ENCODE measurements around the gene EIF4G1.

EIF4G1 gene

DNA sequence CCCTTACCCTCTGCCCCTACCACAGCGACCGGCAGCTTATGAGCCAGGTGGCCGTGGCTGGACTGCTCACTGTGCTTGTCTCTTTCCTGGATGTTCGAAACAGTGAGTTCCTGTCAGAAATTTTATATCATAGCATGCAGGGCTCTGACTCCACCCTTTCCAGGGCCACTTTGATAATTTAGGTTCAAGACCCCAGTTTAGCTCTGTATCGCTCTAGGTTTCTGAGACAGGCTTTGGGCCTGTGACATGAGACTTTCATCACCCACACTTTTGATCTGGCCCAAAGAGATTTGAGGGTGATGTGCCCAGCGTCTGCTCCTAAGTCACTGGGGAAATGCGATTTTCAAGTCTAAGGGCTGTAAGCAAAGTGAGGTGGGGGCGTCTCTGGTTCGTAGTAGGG is 6.5 kb upstream of the EIF4G1 start:
- Histone ChIP-seq H2AFZ (ENCODE audit: low read depth, low read length) (no peak overlapping the region), H3K18ac (ENCODE audit: low read depth in 1 of 2, low read length in 2 of 2) (no peak overlapping the region), H3K4me2 (ENCODE audit: low read length, poor library complexity, severe bottlenecking) (no peak overlapping the region), H3K36me3 (ENCODE audit: control insufficient read depth in 1 of 2, insufficient read depth in 2 of 2, low read depth in 1 of 2, low read length in 2 of 2) (peaks cover 59 to 68% of the 10 kb centered on the region in 2 experiments), H3K4me1 (ENCODE audit: control insufficient read depth, insufficient read depth, low read depth, low read length) (no peaks in the 10 kb centered on the region), H3K23ac (ENCODE audit: low read length in 2 of 2) (no peak overlapping the region), H2BK15ac (ENCODE audit: low read depth, poor library complexity, severe bottlenecking) (no peak overlapping the region), H3K27ac (ENCODE audit: low read length, poor library complexity, severe bottlenecking) (no peak overlapping the region), H2AK5ac (ENCODE audit: low read length, severe bottlenecking) (no peak overlapping the region), H3K4ac (ENCODE audit: low read depth in 1 of 2, low read length in 2 of 2) (no peak overlapping the region), H2BK5ac (ENCODE audit: low read depth, low read length, poor library complexity, severe bottlenecking) (no peak overlapping the region), H3K79me1 (replicated peaks; ENCODE audit: low read length, poor library complexity, severe bottlenecking) (peaks cover 17% of the 10 kb centered on the region), H3K9ac (ENCODE audit: low read length) (no peak overlapping the region), H3K4me3 (ENCODE audit: insufficient read depth in 1 of 2, low read depth in 1 of 2, low read length in 2 of 2) (no peak overlapping the region), H2BK120ac (ENCODE audit: low read depth, low read length) (no peak overlapping the region), H4K8ac (ENCODE audit: low read length) (no peak overlapping the region), H4K91ac (ENCODE audit: low read length) (no peak overlapping the region), H3K9me3 (ENCODE audit: control insufficient read depth, low read length) (no peaks in the 10 kb centered on the region), H2BK12ac (ENCODE audit: low read length in 2 of 2) (no peak overlapping the region), H3K27me3 (ENCODE audit: control insufficient read depth in 1 of 2, insufficient read depth in 1 of 2, low read length in 2 of 2) (no peaks in the 10 kb centered on the region), H3K14ac (ENCODE audit: low read length in 2 of 2) (no peak overlapping the region)
- over 99% methylated on average over 9 of the region's 9 CpGs for WGBS
- no peak for DNase-seq

DNA sequence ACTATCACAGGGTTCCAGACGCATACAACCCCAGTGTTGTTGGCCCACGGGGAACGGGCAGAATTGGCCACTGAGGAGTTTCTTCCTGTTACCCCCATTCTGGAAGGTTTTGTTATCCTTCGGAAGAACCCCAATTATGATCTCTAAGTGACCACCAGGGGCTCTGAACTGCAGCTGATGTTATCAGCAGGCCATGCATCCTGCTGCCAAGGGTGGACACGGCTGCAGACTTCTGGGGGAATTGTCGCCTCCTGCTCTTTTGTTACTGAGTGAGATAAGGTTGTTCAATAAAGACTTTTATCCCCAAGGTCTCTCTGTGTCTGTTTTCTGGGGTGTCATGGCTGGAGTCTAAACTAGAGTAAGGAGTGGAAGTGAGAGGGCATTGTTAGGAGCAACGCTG is 5.7 kb upstream of the EIF4G1 start:
- Histone ChIP-seq H2AFZ (ENCODE audit: low read depth, low read length) (no peak overlapping the region), H3K9me3 (ENCODE audit: control insufficient read depth, low read length) (no peaks in the 10 kb centered on the region), H4K8ac (ENCODE audit: low read length) (no peak overlapping the region), H3K4me3 (ENCODE audit: insufficient read depth in 1 of 2, low read depth in 1 of 2, low read length in 2 of 2) (no peak overlapping the region), H2BK120ac (ENCODE audit: low read depth, low read length) (no peak overlapping the region), H2BK15ac (ENCODE audit: low read depth, poor library complexity, severe bottlenecking) (no peak overlapping the region), H3K79me1 (replicated peaks; ENCODE audit: low read length, poor library complexity, severe bottlenecking) (peaks cover 15% of the 10 kb centered on the region), H3K23ac (ENCODE audit: low read length in 2 of 2) (no peak overlapping the region), H3K4me1 (ENCODE audit: control insufficient read depth, insufficient read depth, low read depth, low read length) (no peaks in the 10 kb centered on the region), H2AK5ac (ENCODE audit: low read length, severe bottlenecking) (no peak overlapping the region), H3K36me3 (ENCODE audit: control insufficient read depth in 1 of 2, insufficient read depth in 2 of 2, low read depth in 1 of 2, low read length in 2 of 2) (peaks cover 52 to 59% of the 10 kb centered on the region in 2 experiments), H3K18ac (ENCODE audit: low read depth in 1 of 2, low read length in 2 of 2) (no peak overlapping the region), H3K4ac (ENCODE audit: low read depth in 1 of 2, low read length in 2 of 2) (no peak overlapping the region), H2BK12ac (ENCODE audit: low read length in 2 of 2) (no peak overlapping the region), H2BK5ac (ENCODE audit: low read depth, low read length, poor library complexity, severe bottlenecking) (no peak overlapping the region), H3K9ac (ENCODE audit: low read length) (no peak overlapping the region), H3K27ac (ENCODE audit: low read length, poor library complexity, severe bottlenecking) (no peak overlapping the region), H3K4me2 (ENCODE audit: low read length, poor library complexity, severe bottlenecking) (no peak overlapping the region), H3K14ac (ENCODE audit: low read length in 2 of 2) (no peak overlapping the region), H4K91ac (ENCODE audit: low read length) (no peak overlapping the region), H3K27me3 (ENCODE audit: control insufficient read depth in 1 of 2, insufficient read depth in 1 of 2, low read length in 2 of 2) (no peaks in the 10 kb centered on the region)
- DNase-seq = no peak
- 74% methylated on average over 6 of the region's 7 CpGs for WGBS

DNA sequence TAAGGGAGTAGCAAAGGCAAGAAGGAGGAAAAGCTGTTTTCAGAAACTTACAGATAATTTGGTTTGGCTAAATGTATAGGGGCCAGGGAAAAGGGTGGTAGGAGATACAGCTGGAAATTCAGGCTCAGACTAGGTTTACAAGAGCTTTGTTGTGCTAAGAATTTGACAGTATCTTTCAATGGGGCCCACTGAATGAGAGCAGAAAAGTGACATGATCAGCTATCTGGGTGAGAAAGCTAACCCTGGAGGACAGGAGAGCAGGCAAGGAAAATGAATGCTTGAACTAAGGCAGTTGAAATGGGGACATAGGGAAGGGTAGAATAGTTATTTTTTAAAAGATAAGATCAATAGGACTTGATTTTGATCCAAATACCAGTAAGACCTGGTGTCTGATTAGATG is 2.8 kb upstream of the EIF4G1 start:
- Histone ChIP-seq H3K4me1 (ENCODE audit: control insufficient read depth, insufficient read depth, low read depth, low read length) (peaks cover 6% of the 10 kb centered on the region), H3K4me3 (ENCODE audit: insufficient read depth in 1 of 2, low read depth in 1 of 2, low read length in 2 of 2) (no peak overlapping the region), H3K9ac (ENCODE audit: low read length) (no peak overlapping the region), H4K8ac (ENCODE audit: low read length) (no peak overlapping the region), H2AK5ac (ENCODE audit: low read length, severe bottlenecking) (no peak overlapping the region), H2AFZ (ENCODE audit: low read depth, low read length) (no peak overlapping the region), H3K23ac (ENCODE audit: low read length in 2 of 2) (no peak overlapping the region), H3K18ac (ENCODE audit: low read depth in 1 of 2, low read length in 2 of 2) (no peak overlapping the region), H3K36me3 (ENCODE audit: control insufficient read depth in 1 of 2, insufficient read depth in 2 of 2, low read depth in 1 of 2, low read length in 2 of 2) (peaks cover 34% of the 10 kb centered on the region in 2 experiments), H2BK5ac (ENCODE audit: low read depth, low read length, poor library complexity, severe bottlenecking) (no peak overlapping the region), H2BK15ac (ENCODE audit: low read depth, poor library complexity, severe bottlenecking) (no peak overlapping the region), H3K27ac (ENCODE audit: low read length, poor library complexity, severe bottlenecking) (no peak overlapping the region), H4K91ac (ENCODE audit: low read length) (no peak overlapping the region), H3K4ac (ENCODE audit: low read depth in 1 of 2, low read length in 2 of 2) (no peak overlapping the region), H2BK120ac (ENCODE audit: low read depth, low read length) (no peak overlapping the region), H3K9me3 (ENCODE audit: control insufficient read depth, low read length) (no peaks in the 10 kb centered on the region), H3K4me2 (ENCODE audit: low read length, poor library complexity, severe bottlenecking) (no peak overlapping the region), H3K79me1 (replicated peaks; ENCODE audit: low read length, poor library complexity, severe bottlenecking) (peaks cover 5% of the 10 kb centered on the region), H3K14ac (ENCODE audit: low read length in 2 of 2) (no peak overlapping the region), H2BK12ac (ENCODE audit: low read length in 2 of 2) (no peak overlapping the region), H3K27me3 (ENCODE audit: control insufficient read depth in 1 of 2, insufficient read depth in 1 of 2, low read length in 2 of 2) (no peaks in the 10 kb centered on the region)
- no peak for DNase-seq

DNA sequence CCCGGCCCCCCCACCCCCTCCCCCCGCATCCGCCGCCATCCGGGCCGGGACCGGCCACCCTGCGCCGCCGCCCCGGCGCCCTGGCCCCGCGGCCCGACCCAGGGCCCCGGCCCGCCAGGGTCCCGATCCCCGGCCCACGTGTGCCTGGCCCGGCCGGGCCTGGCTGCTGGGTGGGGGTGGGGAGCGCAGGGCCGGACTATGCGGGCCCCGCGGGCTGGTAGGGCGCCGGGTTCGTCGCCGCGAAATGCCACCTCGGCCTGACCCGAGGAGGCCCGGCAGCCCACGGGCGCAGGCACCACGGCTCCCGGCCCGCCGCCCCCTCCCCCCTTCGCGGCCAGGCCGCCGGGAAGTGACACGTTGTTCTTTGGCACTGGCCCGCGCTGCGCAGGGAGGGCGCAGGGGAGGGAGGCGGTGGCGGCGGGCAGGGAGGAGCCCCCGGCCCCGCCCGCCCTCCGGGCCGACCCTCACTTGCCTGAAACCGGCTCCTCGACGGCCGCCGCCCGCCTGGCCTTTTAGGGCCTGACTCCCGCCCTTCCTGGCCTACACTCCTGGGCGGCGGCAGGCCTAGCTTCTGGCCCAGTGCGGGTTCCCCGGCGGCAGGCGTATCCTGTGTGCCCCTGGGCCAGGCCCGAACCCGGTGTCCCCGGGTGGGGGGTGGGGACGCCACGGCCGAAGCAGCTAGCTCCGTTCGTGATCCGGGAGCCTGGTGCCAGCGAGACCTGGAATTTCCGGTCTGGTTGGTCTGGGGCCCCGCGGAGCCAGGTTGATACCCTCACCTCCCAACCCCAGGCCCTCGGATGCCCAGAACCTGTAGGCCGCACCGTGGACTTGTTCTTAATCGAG is 515 bp downstream of the EIF4G1 start:
- Histone ChIP-seq H2AFZ (ENCODE audit: low read depth, low read length) (peak overlapping the region; percentile 31), H2BK12ac (ENCODE audit: low read length in 2 of 2) (peak overlapping the region; percentile 21 to 77), H3K4me3 (ENCODE audit: insufficient read depth in 1 of 2, low read depth in 1 of 2, low read length in 2 of 2) (peak overlapping the region; percentile 85 to 92), H3K9me3 (ENCODE audit: control insufficient read depth, low read length) (no peaks in the 10 kb centered on the region), H3K18ac (ENCODE audit: low read depth in 1 of 2, low read length in 2 of 2) (peak overlapping the region; percentile 96 to 97), H2BK120ac (ENCODE audit: low read depth, low read length) (peak overlapping the region; percentile 97), H3K4ac (ENCODE audit: low read depth in 1 of 2, low read length in 2 of 2) (peak overlapping the region; percentile 95 to 99), H2BK5ac (ENCODE audit: low read depth, low read length, poor library complexity, severe bottlenecking) (peak overlapping the region; percentile 94), H3K4me2 (ENCODE audit: low read length, poor library complexity, severe bottlenecking) (peak overlapping the region; percentile 86), H4K91ac (ENCODE audit: low read length) (peak overlapping the region; percentile 97), H3K9ac (ENCODE audit: low read length) (peak overlapping the region; percentile 96), H4K8ac (ENCODE audit: low read length) (peak overlapping the region; percentile 88), H3K36me3 (ENCODE audit: control insufficient read depth in 1 of 2, insufficient read depth in 2 of 2, low read depth in 1 of 2, low read length in 2 of 2) (peaks cover 28 to 29% of the 10 kb centered on the region in 2 experiments), H2BK15ac (ENCODE audit: low read depth, poor library complexity, severe bottlenecking) (peak overlapping the region; percentile 94), H3K79me1 (replicated peaks; ENCODE audit: low read length, poor library complexity, severe bottlenecking) (no peaks in the 10 kb centered on the region), H2AK5ac (ENCODE audit: low read length, severe bottlenecking) (peak overlapping the region; percentile 75), H3K23ac (ENCODE audit: low read length in 2 of 2) (peak overlapping the region in 1 of 2 experiments; percentile 86), H3K14ac (ENCODE audit: low read length in 2 of 2) (peak overlapping the region; percentile 25 to 89), H3K27ac (ENCODE audit: low read length, poor library complexity, severe bottlenecking) (peak overlapping the region; percentile 90), H3K27me3 (ENCODE audit: control insufficient read depth in 1 of 2, insufficient read depth in 1 of 2, low read length in 2 of 2) (no peaks in the 10 kb centered on the region), H3K4me1 (ENCODE audit: control insufficient read depth, insufficient read depth, low read depth, low read length) (peaks cover 26% of the 10 kb centered on the region)
- peak; percentile 84 for DNase-seq
- under 1% methylated on average over 41 of the region's 89 CpGs for WGBS

All from mesenchymal stem cell (in vitro differentiated cells and primary cell).